BLaER1 (cell line): ENCODE measurements around the gene CCDC68.

Source experiments
- H3K27ac ChIP-seq: shearing (Covaris generic); formaldehyde crosslinking; 2 replicates; pipeline ENCODE4 v1.8.1; 2022
- H3K27me3 ChIP-seq: shearing (Covaris generic); formaldehyde crosslinking; 2 replicates; pipeline ENCODE4 v1.8.1; 2022
- H3K36me3 ChIP-seq: shearing (Covaris generic); formaldehyde crosslinking; 2 replicates; pipeline ENCODE4 v1.8.1; 2022
- H3K4me1 ChIP-seq: shearing (Covaris generic); formaldehyde crosslinking; 2 replicates; pipeline ENCODE4 v1.8.1; 2022
- H3K4me2 ChIP-seq: shearing (Covaris generic); formaldehyde crosslinking; 2 replicates; pipeline ENCODE4 v1.8.1; 2022
- H3K4me3 ChIP-seq: shearing (Covaris generic); formaldehyde crosslinking; 2 replicates; pipeline ENCODE4 v1.8.1; 2022
- H3K9ac ChIP-seq: shearing (Covaris generic); formaldehyde crosslinking; 2 replicates; pipeline ENCODE4 v1.8.1; 2022
- H3K9me3 ChIP-seq: shearing (Covaris generic); formaldehyde crosslinking; 2 replicates; pipeline ENCODE4 v1.8.1; 2022
- H4K20me1 ChIP-seq: shearing (Covaris generic); formaldehyde crosslinking; 2 replicates; pipeline ENCODE4 v1.8.1; 2022
- Cebpa-rat ChIP-seq: shearing (Covaris generic); IDR thresholded peaks from 2 replicates; pipeline ENCODE4 v1.8.1; 2022

Gene CCDC68

DNA sequence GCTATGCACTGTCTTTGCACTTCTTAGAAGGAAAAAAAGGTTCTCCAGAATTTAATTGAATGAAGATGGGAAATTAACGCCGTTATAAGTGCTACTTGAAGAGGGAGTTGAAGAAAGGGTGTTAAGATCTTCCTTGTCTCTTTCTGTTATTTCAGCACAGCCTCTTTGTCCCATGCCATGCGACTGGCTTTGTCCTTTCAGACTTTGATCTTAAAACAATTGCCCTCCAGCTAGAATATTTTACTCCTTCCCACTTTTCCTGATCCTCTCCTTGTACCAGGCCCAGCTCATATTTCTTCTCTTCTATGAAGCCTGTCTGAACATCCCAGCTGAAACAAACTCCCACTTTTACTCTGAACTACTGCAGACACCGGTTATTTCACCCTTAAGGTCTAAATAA, 79.6 kb downstream of the CCDC68 start:
- H3K4me2 ChIP-seq: no peak overlapping the region
- no peaks in the 10 kb centered on the region for H3K36me3 ChIP-seq
- no peak overlapping the region for H3K4me3 ChIP-seq
- TF ChIP-seq Cebpa-rat: no peak
- H4K20me1 ChIP-seq: no peaks in the 10 kb centered on the region
- no peak overlapping the region for H3K27ac ChIP-seq
- H3K9me3 ChIP-seq: no peaks in the 10 kb centered on the region
- H3K4me1 ChIP-seq: peaks cover 9% of the 10 kb centered on the region
- H3K27me3 ChIP-seq: no peaks in the 10 kb centered on the region
- no peak overlapping the region for H3K9ac ChIP-seq

DNA sequence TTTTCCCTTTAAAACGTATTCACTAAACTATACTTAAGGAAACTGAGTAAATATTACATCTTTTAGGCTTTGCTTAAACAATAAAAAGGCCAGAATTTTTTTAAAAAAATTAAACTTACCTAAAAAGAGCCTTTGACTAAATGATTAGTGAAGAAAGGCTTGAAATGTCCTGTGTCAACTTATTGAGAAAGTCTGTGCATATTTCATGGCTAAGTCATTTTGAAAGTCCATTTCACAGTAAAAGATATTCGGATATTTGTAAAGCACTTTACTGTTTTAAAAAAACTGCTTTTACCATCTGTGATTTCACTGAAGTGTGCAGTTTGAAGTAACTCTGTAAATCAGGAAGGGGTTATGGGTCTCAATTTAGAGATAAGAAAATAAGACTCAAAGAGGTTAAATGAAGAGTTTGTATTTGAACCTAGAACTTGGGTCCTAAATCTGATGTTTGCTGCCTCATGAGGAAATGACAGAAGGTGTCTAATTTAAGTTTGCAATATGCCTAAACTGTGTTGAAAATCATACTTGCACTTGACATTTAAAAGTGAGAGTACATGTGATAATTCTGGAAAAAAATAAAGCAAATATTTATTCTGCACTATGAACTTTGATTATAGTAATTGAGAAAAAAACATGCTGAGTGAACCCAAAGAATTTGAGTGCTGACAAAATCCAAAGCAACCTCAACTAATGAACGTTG, 80.5 kb downstream of the CCDC68 start:
- Histone ChIP-seq H3K4me3 (no peak overlapping the region), H3K36me3 (no peaks in the 10 kb centered on the region), H3K27ac (no peak overlapping the region), H3K9ac (no peak overlapping the region), H4K20me1 (no peaks in the 10 kb centered on the region), H3K27me3 (no peaks in the 10 kb centered on the region), H3K9me3 (no peaks in the 10 kb centered on the region), H3K4me2 (no peak overlapping the region), H3K4me1 (peaks cover 9% of the 10 kb centered on the region)
- no peak for TF ChIP-seq Cebpa-rat

DNA sequence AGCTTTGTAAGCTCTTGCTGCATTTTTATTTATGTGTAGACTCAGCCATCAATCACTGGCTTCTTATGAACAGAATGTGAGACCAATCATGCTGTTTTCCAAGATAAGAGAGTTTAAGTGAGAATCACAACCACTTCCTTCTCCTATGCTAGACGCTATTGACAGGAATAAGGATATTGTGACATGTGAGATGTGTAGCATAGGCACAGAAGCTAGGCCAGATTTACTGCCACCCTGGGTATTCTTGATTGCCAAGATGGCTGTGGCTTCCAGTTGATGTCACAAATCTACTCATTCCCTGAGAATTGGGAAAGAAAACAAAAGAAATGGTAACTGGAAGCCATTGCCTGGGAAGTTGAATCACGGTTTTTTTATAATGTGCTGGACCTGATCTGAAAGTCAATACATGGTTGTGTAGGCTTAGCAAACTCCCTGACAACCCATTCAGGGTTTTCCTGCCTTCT, 81.1 kb downstream of the CCDC68 start:
- no peaks in the 10 kb centered on the region for H4K20me1 ChIP-seq
- no peaks in the 10 kb centered on the region for H3K9me3 ChIP-seq
- no peak overlapping the region for H3K27ac ChIP-seq
- H3K36me3 ChIP-seq: no peaks in the 10 kb centered on the region
- TF ChIP-seq Cebpa-rat: no peak
- H3K4me3 ChIP-seq: no peak overlapping the region
- H3K4me2 ChIP-seq: no peak overlapping the region
- peaks cover 9% of the 10 kb centered on the region for H3K4me1 ChIP-seq
- H3K9ac ChIP-seq: no peak overlapping the region
- H3K27me3 ChIP-seq: no peaks in the 10 kb centered on the region

DNA sequence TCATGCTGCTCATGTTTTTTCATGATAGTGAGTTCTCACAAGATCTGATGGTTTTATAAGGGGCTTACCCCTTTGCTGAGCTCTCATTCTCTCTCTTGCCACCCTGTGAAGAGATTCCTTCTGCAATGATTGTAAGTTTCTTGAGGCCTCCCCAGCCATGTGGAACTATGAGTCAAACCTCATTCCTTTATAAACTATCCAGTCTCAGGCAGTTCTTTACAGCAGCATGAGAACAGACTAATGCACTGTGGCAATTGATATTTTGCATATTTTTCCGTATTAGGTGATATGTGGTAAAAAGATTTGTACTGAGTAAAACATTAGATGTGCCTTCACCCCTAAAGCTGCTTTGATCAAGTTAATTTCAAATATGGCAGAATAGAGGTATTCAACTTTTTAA, 82.2 kb downstream of the CCDC68 start:
- no peak for TF ChIP-seq Cebpa-rat
- no peak overlapping the region for H3K9ac ChIP-seq
- H3K27ac ChIP-seq: no peak overlapping the region
- no peaks in the 10 kb centered on the region for H3K36me3 ChIP-seq
- H3K9me3 ChIP-seq: no peaks in the 10 kb centered on the region
- no peak overlapping the region for H3K4me3 ChIP-seq
- H4K20me1 ChIP-seq: no peaks in the 10 kb centered on the region
- no peaks in the 10 kb centered on the region for H3K27me3 ChIP-seq
- H3K4me2 ChIP-seq: no peak overlapping the region
- peaks cover under 1% of the 10 kb centered on the region; the same call in 1 of the 2 replicates for H3K4me1 ChIP-seq

DNA sequence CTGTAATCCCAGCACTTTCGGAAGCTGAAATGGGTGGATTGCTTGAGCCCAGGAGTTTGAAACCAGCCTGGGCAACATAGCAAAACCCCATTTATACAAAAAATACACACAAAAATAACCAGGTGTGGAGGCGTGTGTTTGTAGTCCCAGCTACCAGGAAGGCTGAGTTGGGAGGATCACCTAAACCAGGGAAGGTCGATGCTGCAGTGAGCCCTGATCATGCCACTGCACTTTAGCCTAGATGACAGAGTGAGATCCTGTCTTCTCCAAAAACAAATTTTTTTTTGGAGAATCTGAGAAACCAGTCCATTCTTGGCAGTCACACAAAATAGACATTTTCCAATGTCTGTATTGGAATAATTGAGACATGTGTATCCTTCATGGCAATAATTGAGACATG, 84.2 kb downstream of the CCDC68 start:
- H3K9ac ChIP-seq: no peak overlapping the region
- no peaks in the 10 kb centered on the region for H3K4me1 ChIP-seq
- H3K27ac ChIP-seq: no peak overlapping the region
- no peak overlapping the region for H3K4me2 ChIP-seq
- no peaks in the 10 kb centered on the region for H3K9me3 ChIP-seq
- no peak for TF ChIP-seq Cebpa-rat
- no peaks in the 10 kb centered on the region for H3K36me3 ChIP-seq
- H4K20me1 ChIP-seq: no peaks in the 10 kb centered on the region
- no peaks in the 10 kb centered on the region for H3K27me3 ChIP-seq
- no peak overlapping the region for H3K4me3 ChIP-seq

DNA sequence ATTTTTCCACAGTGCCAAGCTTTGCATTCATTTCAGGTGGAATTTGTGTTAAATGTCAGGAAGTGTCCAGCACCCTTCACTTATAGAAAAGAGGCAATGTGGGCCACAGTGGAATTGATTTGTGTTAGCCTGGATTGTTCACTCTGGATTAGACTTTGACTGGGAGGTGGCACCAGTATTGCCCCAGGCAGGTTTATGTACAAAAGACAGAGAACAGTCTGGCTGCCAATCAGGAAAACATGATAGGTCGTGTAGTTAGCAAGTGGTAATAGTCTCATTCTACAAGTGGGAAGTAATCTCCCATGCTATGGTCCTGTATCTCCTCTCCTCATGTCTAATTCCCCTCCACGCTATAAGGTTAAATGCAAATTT, 85.4 kb downstream of the CCDC68 start:
- H4K20me1 ChIP-seq: no peaks in the 10 kb centered on the region
- H3K36me3 ChIP-seq: no peaks in the 10 kb centered on the region
- no peaks in the 10 kb centered on the region for H3K4me1 ChIP-seq
- H3K9ac ChIP-seq: no peak overlapping the region
- no peaks in the 10 kb centered on the region for H3K9me3 ChIP-seq
- no peak overlapping the region for H3K27ac ChIP-seq
- H3K4me3 ChIP-seq: no peak overlapping the region
- H3K27me3 ChIP-seq: no peaks in the 10 kb centered on the region
- no peak for TF ChIP-seq Cebpa-rat
- no peak overlapping the region for H3K4me2 ChIP-seq

DNA sequence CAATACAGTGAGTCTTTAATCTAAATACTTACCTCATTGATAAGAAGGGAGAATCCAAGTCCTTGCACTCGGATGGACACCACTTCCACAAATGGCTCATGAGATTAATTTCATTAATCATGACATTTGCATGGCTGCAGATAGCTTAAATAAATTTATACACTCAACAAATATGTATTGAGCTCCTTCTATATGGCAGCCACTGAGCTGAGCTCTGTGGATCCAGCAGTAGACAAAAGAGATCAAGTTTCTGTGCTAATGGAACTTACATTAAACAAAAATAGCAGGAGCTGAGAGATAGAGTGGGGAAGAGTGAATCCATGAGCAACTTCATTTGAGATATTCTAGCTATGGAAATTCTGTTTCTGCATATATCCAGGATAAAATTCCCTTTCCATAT, 86.6 kb downstream of the CCDC68 start:
- no peaks in the 10 kb centered on the region for H4K20me1 ChIP-seq
- no peak overlapping the region for H3K4me2 ChIP-seq
- no peaks in the 10 kb centered on the region for H3K4me1 ChIP-seq
- H3K9me3 ChIP-seq: no peaks in the 10 kb centered on the region
- no peaks in the 10 kb centered on the region for H3K27me3 ChIP-seq
- no peak for TF ChIP-seq Cebpa-rat
- no peak overlapping the region for H3K27ac ChIP-seq
- H3K4me3 ChIP-seq: no peak overlapping the region
- H3K9ac ChIP-seq: no peak overlapping the region
- H3K36me3 ChIP-seq: no peaks in the 10 kb centered on the region

DNA sequence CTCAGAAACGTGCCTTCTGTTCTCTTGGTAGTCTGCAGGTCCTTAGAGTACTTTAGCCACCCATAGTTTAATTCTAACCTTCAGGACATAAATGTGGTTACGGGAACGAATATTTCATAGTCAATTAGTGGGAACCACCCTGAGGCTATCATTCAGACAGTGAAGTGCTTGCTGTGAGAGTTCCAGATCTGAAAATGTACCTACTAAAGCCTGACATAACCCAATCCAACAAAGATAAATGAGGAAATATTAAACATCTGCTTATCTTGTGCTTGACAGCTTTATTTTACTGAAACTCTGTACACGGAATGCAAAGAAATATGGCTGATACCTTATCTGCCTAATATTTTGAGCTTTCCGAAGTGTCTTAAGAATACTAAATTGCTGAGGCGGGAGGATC, 88.0 kb downstream of the CCDC68 start:
- H3K27me3 ChIP-seq: no peaks in the 10 kb centered on the region
- no peak overlapping the region for H3K4me3 ChIP-seq
- H4K20me1 ChIP-seq: no peaks in the 10 kb centered on the region
- H3K27ac ChIP-seq: no peak overlapping the region
- no peak overlapping the region for H3K9ac ChIP-seq
- H3K4me2 ChIP-seq: no peak overlapping the region
- no peak for TF ChIP-seq Cebpa-rat
- no peaks in the 10 kb centered on the region for H3K36me3 ChIP-seq
- no peaks in the 10 kb centered on the region for H3K9me3 ChIP-seq
- H3K4me1 ChIP-seq: no peaks in the 10 kb centered on the region

DNA sequence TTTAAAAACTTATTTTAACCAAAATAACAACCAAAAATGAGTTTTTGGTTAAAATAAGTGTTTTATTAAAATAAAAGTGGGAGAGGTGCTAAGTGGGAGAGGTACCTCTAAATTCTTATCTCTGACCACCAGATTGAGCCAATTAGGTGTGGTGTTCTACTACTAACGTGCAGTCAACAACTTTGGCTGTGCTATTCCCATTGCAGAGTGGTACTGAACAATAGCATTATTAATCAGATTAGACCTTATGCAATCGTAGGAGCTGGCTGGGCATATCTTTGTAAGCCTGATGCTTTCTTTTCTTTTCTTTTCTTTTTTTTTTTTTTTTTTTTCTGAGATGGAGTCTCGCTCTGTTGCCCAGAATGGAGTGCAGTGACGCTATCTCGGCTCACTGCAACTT, 92.1 kb downstream of the CCDC68 start:
- no peak overlapping the region for H3K27ac ChIP-seq
- no peaks in the 10 kb centered on the region for H3K36me3 ChIP-seq
- H3K4me3 ChIP-seq: no peak overlapping the region
- no peaks in the 10 kb centered on the region for H4K20me1 ChIP-seq
- H3K9ac ChIP-seq: no peak overlapping the region
- no peak overlapping the region for H3K4me2 ChIP-seq
- no peaks in the 10 kb centered on the region for H3K27me3 ChIP-seq
- no peaks in the 10 kb centered on the region for H3K4me1 ChIP-seq
- H3K9me3 ChIP-seq: no peaks in the 10 kb centered on the region; the same call in 1 of the 2 replicates
- no peak for TF ChIP-seq Cebpa-rat

DNA sequence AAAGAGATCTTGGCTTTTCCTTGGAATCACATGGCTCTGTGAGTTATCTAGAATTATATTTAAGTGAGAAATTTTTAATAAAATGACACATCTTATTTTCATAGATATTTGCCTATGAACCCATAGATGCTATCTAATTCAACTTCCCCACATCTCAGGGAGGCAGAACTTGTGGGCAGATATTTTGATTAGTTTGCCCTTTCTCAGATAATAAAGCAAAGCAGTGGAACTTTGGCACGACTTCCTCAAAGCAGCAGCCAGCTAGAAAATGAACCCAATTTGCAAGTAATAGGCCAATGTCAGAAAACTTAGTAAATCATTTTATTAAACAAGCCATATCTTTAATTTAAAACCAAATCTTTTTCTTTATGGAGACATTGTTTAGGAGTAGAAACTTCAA, 98.3 kb downstream of the CCDC68 start:
- Histone ChIP-seq H3K4me1 (no peaks in the 10 kb centered on the region), H3K36me3 (no peaks in the 10 kb centered on the region), H3K27me3 (no peaks in the 10 kb centered on the region), H3K27ac (no peak overlapping the region), H3K9me3 (no peaks in the 10 kb centered on the region; the same call in 1 of the 2 replicates), H3K4me2 (no peak overlapping the region), H3K4me3 (no peak overlapping the region), H3K9ac (no peak overlapping the region), H4K20me1 (no peaks in the 10 kb centered on the region)
- TF ChIP-seq Cebpa-rat: no peak
